Fibroblast of mammary gland (primary cell): ENCODE results near the gene PRAF2.
A peak's percentile ranks its signal among the peaks of the same experiment; 100 is the strongest.

Experiments used
- DNase-seq: peaks from one replicate; pipeline ENCODE4 v3.0.0-alpha.2; 2010; ENCODE audit warnings: low read depth
- H3K4me3 ChIP-seq: 2 replicates; pipeline ENCODE4 v1.5.1; 2011; ENCODE audit warnings: low read depth, mild to moderate bottlenecking, low read length, moderate library complexity; ENCODE audit not compliant: control insufficient read depth
- CTCF ChIP-seq: conservative IDR thresholded peaks from 2 replicates; pipeline ENCODE4 v1.5.1; 2011; ENCODE audit warnings: low read depth, low read length, inconsistent platforms; ENCODE audit not compliant: control insufficient read depth, insufficient read depth

PRAF2 gene

GRCh38 chrX:49061490-49061889 lies 12.3 kb downstream of the PRAF2 start:
- DNase-seq: no peak
- no peak overlapping the region for H3K4me3 ChIP-seq
- no peak for TF ChIP-seq CTCF

GRCh38 chrX:49060914-49061313 lies 12.9 kb downstream of the PRAF2 start:
- H3K4me3 ChIP-seq: no peak overlapping the region
- no peak for TF ChIP-seq CTCF
- no peak for DNase-seq

GRCh38 chrX:49059681-49060085 lies 14.1 kb downstream of the PRAF2 start:
- TF ChIP-seq CTCF: no peak
- DNase-seq: no peak
- H3K4me3 ChIP-seq: no peak overlapping the region

GRCh38 chrX:49059201-49059600 lies 14.6 kb downstream of the PRAF2 start:
- no peak overlapping the region for H3K4me3 ChIP-seq
- TF ChIP-seq CTCF: no peak
- DNase-seq: no peak

GRCh38 chrX:49058794-49059193 lies 15.0 kb downstream of the PRAF2 start, which contains the start of gene CCDC120:
CCDC120 (plus strand) TSS chrX:49058999; CDS start chrX:49062042, 3,043 bp downstream.
- no peak for TF ChIP-seq CTCF
- no peak within 1 kb of the TSS for H3K4me3 ChIP-seq
- DNase-seq: no peak

- no peak for DNase-seq
- peak overlapping the region; percentile 30 for H3K4me3 ChIP-seq
- TF ChIP-seq CTCF: no peak
These were observed 19.6 kb downstream of the PRAF2 start for GRCh38 chrX:49054073-49054762.
